Hepatocyte (in vitro differentiated cells): ENCODE measurements around the gene CLRN2. TPM values are rescaled to one million over a fixed set of nuclear protein-coding genes. Genes with fewer than 3 reads are reported as not detected.

Source experiments
- DNase-seq: peaks from one replicate; pipeline ENCODE4 v3.0.0-alpha.2; 2016; ENCODE audit warnings: low spot score
- H2AFZ ChIP-seq: fragments of 200-600 bp; sonication (generic); 2 replicates; pipeline ENCODE4 v1.6.0; 2016; ENCODE audit warnings: antibody characterized with exemption, mild to moderate bottlenecking
- H3K27ac ChIP-seq: fragments of 200-600 bp; sonication (generic); 2 replicates; pipeline ENCODE4 v1.5.1; 2016; ENCODE audit warnings: mild to moderate bottlenecking
- H3K27me3 ChIP-seq: fragments of 200-600 bp; sonication (generic); 2 replicates; pipeline ENCODE4 v1.6.1; 2016
- H3K36me3 ChIP-seq: fragments of 200-600 bp; sonication (generic); replicated peaks from 2 replicates; pipeline ENCODE4 v1.5.1; 2016; ENCODE audit warnings: low read depth; ENCODE audit not compliant: insufficient read depth
- H3K4me1 ChIP-seq: fragments of 200-600 bp; sonication (generic); 2 replicates; pipeline ENCODE4 v1.5.1; 2016; ENCODE audit warnings: mild to moderate bottlenecking, moderate library complexity; ENCODE audit not compliant: insufficient read depth
- H3K4me2 ChIP-seq: fragments of 200-600 bp; sonication (generic); 2 replicates; pipeline ENCODE4 v1.6.0; 2016
- H3K4me3 ChIP-seq: fragments of 200-600 bp; sonication (generic); 2 replicates; pipeline ENCODE4 v1.5.1; 2016; ENCODE audit warnings: mild to moderate bottlenecking
- H3K79me2 ChIP-seq: fragments of 200-600 bp; sonication (generic); 2 replicates; pipeline ENCODE4 v1.6.0; 2017; ENCODE audit warnings: mild to moderate bottlenecking
- H3K9me2 ChIP-seq: fragments of 200-600 bp; sonication (generic); replicated peaks from 2 replicates; pipeline ENCODE4 v1.6.0; 2017; ENCODE audit warnings: mild to moderate bottlenecking; ENCODE audit not compliant: insufficient read depth
- H3K9me3 ChIP-seq: fragments of 200-600 bp; sonication (generic); 2 replicates; pipeline ENCODE4 v1.5.1; 2016; ENCODE audit warnings: low read depth, mild to moderate bottlenecking
- H4K20me1 ChIP-seq: fragments of 200-600 bp; sonication (generic); 2 replicates; pipeline ENCODE4 v1.6.0; 2016; ENCODE audit warnings: mild to moderate bottlenecking; ENCODE audit not compliant: insufficient read depth, poor library complexity, severe bottlenecking
- EZH2 ChIP-seq: fragments of 200-600 bp; sonication (generic); IDR thresholded peaks from 2 replicates; pipeline ENCODE4 v1.6.1; 2016; ENCODE audit warnings: antibody characterized with exemption, mild to moderate bottlenecking, borderline replicate concordance
- EZH2phosphoT487 ChIP-seq: fragments of 200-600 bp; sonication (generic); IDR thresholded peaks from one replicate; pipeline ENCODE4 v1.6.1; 2018; ENCODE audit warnings: antibody characterized with exemption, mild to moderate bottlenecking, low read depth, moderate library complexity; ENCODE audit not compliant: unreplicated experiment, severe bottlenecking
- WGBS: methylation state at CpG from one replicate; pipeline ENCODE4 v1.1.6; 2016; ENCODE audit warnings: low lambda C conversion rate; ENCODE audit errors: missing lambda C conversion rate; 5-methylcytosine and 5-hydroxymethylcytosine counted together
- polyA plus RNA-seq: library from polyadenylated mRNA; unstranded; fragments of >200 nt; fragmentation: Nextera tagmentation; extraction: Ambion mirVana; gene quantifications from 2 replicates; pipeline ENCODE4 v1.2.1, GENCODE V29; 2016
- total RNA-seq: library from RNA; depleted of rRNA; stranded (reverse); fragments of >200 nt; gene quantifications from 2 replicates; pipeline ENCODE4 v1.2.3, GENCODE V29; 2014
- TF ChIP-seq, protein P1 (sequence below): fragments of 200-600 bp; sonication (generic); IDR thresholded peaks from 2 replicates; pipeline ENCODE4 v1.5.1; 2016; ENCODE audit warnings: antibody characterized with exemption, mild to moderate bottlenecking; ENCODE audit not compliant: poor library complexity

The CLRN2 gene
- total and polyA plus RNA-seq, 2 experiments from 2014 or later, result not detected

- WGBS, result 79% methylated on average over 4 of the region's 4 CpGs
- no peak overlapping the region for H3K4me2 ChIP-seq
- no peak overlapping the region for H3K4me3 ChIP-seq
- DNase-seq, result no peak
- no peaks in the 10 kb centered on the region for H3K79me2 ChIP-seq
- no peaks in the 10 kb centered on the region for H3K4me1 ChIP-seq
- no peak for TF ChIP-seq EZH2phosphoT487
- no peak for TF ChIP-seq EZH2
- TF ChIP-seq, protein P1, sequence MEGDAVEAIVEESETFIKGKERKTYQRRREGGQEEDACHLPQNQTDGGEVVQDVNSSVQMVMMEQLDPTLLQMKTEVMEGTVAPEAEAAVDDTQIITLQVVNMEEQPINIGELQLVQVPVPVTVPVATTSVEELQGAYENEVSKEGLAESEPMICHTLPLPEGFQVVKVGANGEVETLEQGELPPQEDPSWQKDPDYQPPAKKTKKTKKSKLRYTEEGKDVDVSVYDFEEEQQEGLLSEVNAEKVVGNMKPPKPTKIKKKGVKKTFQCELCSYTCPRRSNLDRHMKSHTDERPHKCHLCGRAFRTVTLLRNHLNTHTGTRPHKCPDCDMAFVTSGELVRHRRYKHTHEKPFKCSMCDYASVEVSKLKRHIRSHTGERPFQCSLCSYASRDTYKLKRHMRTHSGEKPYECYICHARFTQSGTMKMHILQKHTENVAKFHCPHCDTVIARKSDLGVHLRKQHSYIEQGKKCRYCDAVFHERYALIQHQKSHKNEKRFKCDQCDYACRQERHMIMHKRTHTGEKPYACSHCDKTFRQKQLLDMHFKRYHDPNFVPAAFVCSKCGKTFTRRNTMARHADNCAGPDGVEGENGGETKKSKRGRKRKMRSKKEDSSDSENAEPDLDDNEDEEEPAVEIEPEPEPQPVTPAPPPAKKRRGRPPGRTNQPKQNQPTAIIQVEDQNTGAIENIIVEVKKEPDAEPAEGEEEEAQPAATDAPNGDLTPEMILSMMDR, result no peak
- H3K9me3 ChIP-seq, result no peaks in the 10 kb centered on the region
- no peak overlapping the region for H3K27ac ChIP-seq
- H3K36me3 ChIP-seq, result no peaks in the 10 kb centered on the region
- H2AFZ ChIP-seq, result no peak overlapping the region
- no peaks in the 10 kb centered on the region for H3K27me3 ChIP-seq
- no peaks in the 10 kb centered on the region for H4K20me1 ChIP-seq
- H3K9me2 ChIP-seq, result no peaks in the 10 kb centered on the region
Measured at GRCh38 chr4:17554568-17554967, 39.6 kb downstream of the CLRN2 start.

DNA sequence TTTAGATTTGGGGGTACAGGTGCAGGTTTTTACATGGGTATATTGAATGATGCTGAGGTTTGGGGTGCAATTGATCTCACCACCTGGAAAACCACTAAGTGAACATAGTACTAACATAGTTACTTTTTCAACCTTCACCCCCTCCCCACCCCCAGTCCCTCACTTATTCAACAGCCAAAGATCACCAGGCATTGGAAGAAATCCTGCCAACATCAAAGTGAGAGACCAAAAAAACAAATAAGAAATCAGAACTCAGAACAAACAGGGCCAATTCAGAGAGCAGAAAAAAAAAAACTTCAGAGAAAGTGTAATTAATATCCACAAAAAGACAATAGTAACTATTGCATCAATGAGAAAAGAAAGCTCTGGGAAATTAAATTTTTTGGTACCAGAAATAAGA, 41.5 kb downstream of the CLRN2 start:
- DNase-seq, result no peak
- no peaks in the 10 kb centered on the region for H3K36me3 ChIP-seq
- no peaks in the 10 kb centered on the region for H3K27me3 ChIP-seq
- no peaks in the 10 kb centered on the region for H4K20me1 ChIP-seq
- H3K4me3 ChIP-seq, result no peak overlapping the region
- no peaks in the 10 kb centered on the region for H3K79me2 ChIP-seq
- H3K4me1 ChIP-seq, result no peaks in the 10 kb centered on the region
- H3K4me2 ChIP-seq, result no peak overlapping the region
- no peak for TF ChIP-seq EZH2phosphoT487
- TF ChIP-seq EZH2, result no peak
- TF ChIP-seq, protein P1, result no peak
- H3K27ac ChIP-seq, result no peak overlapping the region
- H3K9me2 ChIP-seq, result no peaks in the 10 kb centered on the region
- no peak overlapping the region for H2AFZ ChIP-seq
- no peaks in the 10 kb centered on the region for H3K9me3 ChIP-seq

GRCh38 chr4:17557880-17558279, 42.9 kb downstream of the CLRN2 start:
- H3K9me2 ChIP-seq, result no peaks in the 10 kb centered on the region
- no peaks in the 10 kb centered on the region for H3K9me3 ChIP-seq
- WGBS, result 42% methylated on average over 5 of the region's 5 CpGs
- no peaks in the 10 kb centered on the region for H3K4me1 ChIP-seq
- H3K79me2 ChIP-seq, result no peaks in the 10 kb centered on the region
- no peak for DNase-seq
- no peak overlapping the region for H3K4me3 ChIP-seq
- no peaks in the 10 kb centered on the region for H4K20me1 ChIP-seq
- no peak overlapping the region for H3K4me2 ChIP-seq
- no peak overlapping the region for H3K27ac ChIP-seq
- TF ChIP-seq EZH2, result no peak
- TF ChIP-seq, protein P1, result no peak
- TF ChIP-seq EZH2phosphoT487, result no peak
- H3K27me3 ChIP-seq, result no peaks in the 10 kb centered on the region
- H2AFZ ChIP-seq, result no peak overlapping the region
- H3K36me3 ChIP-seq, result no peaks in the 10 kb centered on the region

GRCh38 chr4:17558941-17559708, 44.2 kb downstream of the CLRN2 start:
- Histone ChIP-seq H3K27me3 (no peaks in the 10 kb centered on the region), H4K20me1 (no peaks in the 10 kb centered on the region), H3K27ac (peak overlapping the region; percentile 54), H3K36me3 (no peaks in the 10 kb centered on the region), H3K79me2 (no peaks in the 10 kb centered on the region), H3K9me3 (no peaks in the 10 kb centered on the region), H3K4me1 (no peaks in the 10 kb centered on the region), H3K9me2 (no peaks in the 10 kb centered on the region), H3K4me3 (no peak overlapping the region), H2AFZ (no peak overlapping the region), H3K4me2 (no peak overlapping the region)
- WGBS, result 80% methylated on average over 4 of the region's 4 CpGs
- peak; percentile 26 for DNase-seq
- TF ChIP-seq EZH2 (no peak), EZH2phosphoT487 (no peak)
- TF ChIP-seq, protein P1, result no peak
